ENCODE measurements around the gene SALL3.

SALL3 gene

DNA sequence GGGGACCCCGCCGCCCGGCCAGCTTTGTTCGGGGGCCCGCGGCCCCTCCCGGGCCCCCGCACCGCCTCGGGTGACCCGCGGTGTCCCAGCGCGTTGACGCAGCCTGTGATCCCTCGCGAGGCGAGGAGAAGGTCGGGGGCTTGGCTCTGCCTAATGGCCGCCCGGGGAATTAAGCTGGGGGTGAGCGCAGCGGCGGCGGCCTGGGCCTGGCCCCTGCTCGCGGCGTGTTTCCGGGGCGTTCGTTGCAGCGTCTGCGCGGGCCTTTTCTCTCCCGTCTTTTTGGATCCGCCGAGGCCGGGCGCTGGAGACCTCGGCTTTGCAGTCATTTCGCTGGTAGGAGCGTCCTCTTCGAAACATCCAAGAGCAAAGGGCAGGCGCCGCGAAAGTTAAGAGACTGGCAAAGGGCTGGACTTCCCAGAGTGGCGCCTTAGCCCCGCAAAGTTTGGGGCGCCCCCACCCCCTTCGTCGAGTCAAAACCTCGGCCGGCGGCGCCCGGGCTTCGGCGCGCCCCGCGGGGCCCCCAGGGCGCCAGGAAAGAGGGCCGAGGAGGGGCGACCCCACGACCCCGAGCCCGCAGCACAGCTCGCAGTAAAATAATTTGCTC is 1.3 kb downstream of the SALL3 start:
- peak in 1 of 2 experiments; percentile 7 for DNase-seq

DNA sequence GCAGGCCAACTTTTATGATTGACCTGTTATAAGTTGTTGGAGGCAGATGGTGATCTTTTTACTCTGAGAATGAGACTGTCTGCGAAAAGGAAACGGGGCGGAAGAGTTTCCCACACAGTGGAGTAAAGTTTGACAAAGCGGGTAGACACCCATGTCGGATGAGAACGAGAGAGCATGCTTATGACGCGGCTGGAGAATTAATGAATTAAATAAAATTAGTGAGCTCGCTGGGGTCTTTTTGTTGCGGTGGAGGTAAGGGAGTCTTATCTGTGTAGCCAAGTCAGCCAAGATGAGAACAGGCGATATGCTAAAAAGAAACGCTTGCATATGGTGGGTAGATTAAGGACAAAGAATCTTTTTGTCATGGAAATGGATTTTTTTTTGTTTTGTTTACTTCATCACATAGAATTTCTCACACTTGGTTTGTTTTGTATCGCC is 1.8 kb downstream of the SALL3 start:
- no peak for DNase-seq

DNA sequence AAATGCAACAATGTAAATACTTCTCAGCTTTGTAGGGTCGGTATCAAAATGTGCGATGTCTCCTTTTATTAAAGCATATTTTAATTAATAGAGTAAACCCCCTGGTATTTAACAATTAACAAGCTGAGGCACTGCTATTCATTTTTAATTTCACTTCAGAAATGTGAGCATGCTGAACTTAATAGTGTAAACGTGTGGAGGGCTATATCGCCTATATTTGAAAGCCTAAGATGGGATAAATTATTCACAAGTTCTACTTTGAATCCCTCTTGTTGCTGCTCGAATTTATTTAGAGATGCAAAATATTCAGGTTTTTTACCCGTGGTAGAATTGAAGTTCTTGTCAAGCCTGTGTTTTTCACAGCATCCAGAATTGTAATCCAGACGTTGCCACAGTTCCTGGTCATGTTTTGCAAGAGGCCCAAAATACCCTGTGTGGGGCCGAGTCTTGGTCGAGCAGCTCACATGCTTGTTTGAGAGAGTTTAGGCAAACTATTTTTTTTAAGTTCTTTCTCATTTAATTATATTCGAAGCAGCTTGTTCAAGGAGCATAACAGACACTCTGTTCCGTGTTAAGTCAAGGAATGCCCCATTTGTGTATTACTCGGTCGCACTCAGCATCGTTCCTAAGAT is 2.5 kb downstream of the SALL3 start:
- DNase-seq, result no peak

DNA sequence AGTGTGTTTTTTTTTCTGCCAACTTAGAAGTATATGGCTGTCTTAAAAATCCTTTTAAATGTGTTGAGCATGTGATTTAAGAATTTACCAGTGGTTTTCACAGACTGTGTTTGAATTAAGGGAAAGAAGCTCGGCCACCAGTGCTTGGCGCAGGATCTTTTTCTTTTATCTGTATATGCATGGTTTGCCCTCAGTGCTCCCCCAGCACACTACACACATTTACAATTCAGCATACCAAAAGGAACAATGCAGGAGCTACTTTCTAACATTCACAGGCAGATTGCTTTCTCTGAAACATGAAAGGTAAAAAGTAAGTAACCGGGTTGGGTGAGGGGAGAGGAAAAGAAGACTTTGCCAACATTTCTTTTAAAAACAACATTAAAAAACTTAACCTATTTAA is 3.9 kb downstream of the SALL3 start:
- no peak for DNase-seq

DNA sequence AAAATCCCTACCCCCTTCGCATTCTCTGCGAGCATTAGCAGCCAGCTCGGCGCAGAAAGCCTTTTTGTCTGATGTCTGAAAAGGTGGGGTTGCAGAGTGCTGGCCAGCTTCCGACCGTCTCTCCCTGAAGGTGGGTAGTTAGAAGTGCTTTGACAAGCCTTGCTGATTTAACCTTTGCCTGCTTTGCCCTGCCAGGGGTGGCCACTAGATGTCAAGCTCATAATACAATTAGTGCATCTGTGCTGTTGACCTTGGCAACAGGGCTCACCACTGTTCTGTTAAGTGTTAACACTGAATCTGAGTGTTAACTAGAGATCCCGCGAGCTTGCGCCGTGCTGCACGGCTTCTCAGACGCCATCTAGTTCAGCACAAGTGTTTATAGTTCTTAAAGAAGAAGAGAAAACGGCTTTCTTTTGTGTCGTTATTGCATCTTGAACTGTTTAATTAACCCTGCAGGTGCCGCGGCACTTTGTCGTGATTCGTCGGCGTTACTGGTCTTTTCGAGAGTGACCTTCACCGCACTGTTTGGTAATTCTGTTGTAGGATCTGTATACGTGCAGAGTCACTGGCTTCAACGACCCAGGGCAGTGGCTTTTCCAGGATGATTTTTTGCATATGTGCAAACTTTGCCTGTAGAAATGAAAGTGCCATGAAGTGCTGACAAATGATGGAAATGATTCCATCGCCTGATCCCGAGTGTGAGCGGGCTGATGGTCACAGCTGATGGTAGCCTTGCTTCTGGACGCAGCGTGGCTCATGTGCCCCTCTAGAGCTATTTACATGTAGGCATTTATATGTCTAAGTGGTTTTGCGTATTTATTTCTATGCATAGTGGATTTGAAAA is 5.5 kb downstream of the SALL3 start:
- DNase-seq, result peak in 1 of 2 experiments; percentile 11

DNA sequence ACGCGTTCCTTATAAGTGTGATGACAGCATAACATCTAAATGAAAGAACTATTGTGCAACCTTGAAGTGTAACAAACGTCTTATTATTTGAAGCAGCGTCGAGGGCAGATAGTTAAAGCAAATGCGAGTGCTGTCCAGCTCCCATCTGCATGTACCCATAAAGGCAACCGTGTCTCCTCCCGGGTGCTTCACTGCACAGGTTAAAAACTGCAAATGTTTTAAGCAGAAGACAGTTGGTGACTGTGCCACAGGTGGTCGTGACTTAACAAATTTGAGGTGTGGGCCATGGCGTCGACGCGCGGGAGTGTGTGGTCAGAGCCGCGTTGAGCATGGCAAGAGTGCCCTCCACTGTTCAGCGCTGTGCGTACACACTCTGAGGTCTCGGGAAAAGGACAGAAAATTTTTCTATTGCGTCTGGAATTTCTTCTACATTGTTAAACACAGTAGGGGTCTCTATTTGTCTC is 6.4 kb downstream of the SALL3 start:
- DNase-seq, result peak; percentile 56 to 70

DNA sequence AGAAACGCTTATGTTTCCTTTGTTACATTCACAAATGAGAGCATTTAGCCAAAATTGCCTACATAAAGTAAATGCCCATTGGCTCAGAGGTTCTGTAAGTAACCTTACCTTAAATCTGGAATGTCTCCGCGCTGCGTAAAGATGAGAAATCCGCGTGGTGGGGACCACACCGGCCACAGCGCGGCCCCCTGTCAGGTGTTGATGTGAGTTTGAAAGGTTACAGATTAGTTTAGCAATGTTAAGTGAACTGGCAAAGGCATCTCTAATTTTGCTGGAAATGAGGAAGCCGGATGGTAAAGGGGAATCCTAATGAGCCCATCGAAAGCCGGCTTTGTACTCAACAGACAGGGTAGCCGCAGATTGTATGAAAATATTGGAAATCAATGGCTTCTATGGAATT is 11.8 kb downstream of the SALL3 start:
- no peak for DNase-seq

DNA sequence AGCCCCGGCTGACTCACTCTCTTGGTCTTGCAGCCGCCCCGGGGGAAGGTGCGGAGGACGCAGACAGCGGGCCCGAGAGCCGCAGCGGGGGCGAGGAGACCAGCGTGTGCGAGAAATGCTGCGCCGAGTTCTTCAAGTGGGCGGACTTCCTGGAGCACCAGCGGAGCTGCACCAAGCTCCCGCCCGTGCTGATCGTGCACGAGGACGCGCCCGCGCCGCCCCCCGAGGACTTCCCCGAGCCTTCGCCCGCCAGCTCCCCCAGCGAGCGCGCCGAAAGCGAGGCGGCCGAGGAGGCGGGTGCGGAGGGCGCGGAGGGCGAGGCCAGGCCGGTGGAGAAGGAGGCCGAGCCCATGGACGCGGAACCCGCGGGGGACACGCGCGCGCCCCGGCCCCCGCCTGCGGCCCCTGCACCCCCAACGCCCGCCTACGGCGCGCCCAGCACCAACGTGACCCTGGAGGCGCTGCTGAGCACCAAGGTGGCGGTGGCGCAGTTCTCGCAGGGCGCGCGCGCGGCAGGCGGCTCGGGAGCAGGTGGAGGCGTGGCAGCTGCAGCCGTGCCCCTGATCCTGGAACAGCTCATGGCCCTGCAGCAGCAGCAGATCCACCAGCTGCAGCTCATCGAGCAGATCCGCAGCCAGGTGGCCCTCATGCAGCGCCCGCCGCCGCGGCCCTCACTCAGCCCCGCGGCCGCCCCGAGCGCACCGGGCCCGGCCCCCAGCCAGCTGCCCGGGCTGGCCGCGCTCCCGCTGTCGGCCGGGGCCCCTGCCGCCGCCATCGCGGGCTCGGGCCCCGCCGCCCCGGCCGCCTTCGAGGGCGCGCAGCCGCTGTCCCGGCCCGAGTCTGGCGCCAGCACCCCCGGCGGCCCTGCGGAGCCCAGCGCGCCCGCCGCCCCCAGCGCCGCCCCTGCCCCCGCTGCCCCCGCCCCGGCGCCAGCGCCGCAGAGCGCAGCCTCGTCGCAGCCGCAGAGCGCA is 12.7 kb downstream of the SALL3 start:
- no peak for DNase-seq

DNA sequence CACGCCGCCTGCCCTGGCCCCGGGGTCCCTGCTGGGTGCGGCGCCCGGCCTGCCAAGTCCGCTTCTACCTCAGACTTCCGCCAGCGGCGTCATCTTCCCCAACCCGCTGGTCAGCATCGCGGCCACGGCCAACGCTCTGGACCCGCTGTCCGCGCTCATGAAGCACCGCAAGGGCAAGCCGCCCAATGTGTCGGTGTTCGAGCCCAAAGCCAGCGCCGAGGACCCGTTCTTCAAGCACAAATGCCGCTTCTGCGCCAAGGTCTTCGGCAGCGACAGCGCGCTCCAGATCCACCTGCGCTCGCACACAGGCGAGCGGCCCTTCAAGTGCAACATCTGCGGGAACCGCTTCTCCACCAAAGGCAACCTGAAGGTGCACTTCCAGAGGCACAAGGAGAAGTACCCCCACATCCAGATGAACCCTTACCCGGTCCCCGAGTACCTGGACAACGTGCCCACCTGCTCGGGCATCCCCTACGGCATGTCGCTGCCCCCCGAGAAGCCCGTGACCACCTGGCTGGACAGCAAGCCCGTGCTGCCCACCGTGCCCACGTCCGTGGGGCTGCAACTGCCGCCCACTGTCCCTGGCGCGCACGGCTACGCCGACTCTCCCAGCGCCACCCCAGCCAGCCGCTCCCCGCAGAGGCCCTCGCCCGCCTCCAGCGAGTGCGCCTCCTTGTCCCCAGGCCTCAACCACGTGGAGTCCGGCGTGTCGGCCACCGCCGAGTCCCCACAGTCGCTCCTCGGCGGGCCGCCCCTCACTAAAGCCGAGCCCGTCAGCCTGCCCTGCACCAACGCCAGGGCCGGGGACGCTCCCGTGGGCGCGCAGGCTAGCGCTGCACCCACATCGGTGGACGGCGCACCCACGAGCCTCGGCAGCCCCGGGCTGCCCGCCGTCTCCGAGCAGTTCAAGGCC is 13.7 kb downstream of the SALL3 start:
- DNase-seq, result no peak

DNA sequence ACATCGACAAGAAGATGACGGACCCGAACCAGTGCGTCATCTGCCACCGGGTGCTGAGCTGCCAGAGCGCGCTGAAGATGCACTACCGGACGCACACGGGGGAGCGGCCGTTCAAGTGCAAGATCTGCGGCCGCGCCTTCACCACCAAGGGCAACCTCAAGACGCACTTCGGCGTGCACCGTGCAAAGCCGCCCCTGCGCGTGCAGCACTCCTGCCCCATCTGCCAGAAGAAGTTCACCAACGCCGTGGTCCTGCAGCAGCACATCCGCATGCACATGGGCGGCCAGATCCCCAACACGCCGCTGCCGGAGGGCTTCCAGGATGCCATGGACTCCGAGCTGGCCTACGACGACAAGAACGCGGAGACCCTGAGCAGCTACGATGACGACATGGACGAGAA is 14.4 kb downstream of the SALL3 start:
- no peak for DNase-seq

DNA sequence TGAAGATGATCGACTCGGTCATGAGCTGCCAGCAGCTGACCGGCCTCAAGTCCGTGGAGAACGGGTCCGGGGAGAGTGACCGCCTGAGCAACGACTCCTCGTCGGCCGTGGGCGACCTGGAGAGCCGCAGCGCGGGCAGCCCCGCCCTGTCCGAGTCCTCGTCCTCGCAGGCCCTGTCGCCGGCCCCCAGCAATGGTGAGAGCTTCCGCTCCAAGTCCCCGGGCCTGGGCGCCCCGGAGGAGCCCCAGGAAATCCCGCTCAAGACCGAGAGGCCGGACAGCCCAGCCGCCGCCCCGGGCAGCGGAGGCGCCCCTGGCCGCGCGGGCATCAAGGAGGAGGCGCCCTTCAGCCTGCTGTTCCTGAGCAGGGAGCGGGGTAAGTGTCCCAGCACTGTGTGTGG is 14.9 kb downstream of the SALL3 start:
- no peak for DNase-seq

DNA sequence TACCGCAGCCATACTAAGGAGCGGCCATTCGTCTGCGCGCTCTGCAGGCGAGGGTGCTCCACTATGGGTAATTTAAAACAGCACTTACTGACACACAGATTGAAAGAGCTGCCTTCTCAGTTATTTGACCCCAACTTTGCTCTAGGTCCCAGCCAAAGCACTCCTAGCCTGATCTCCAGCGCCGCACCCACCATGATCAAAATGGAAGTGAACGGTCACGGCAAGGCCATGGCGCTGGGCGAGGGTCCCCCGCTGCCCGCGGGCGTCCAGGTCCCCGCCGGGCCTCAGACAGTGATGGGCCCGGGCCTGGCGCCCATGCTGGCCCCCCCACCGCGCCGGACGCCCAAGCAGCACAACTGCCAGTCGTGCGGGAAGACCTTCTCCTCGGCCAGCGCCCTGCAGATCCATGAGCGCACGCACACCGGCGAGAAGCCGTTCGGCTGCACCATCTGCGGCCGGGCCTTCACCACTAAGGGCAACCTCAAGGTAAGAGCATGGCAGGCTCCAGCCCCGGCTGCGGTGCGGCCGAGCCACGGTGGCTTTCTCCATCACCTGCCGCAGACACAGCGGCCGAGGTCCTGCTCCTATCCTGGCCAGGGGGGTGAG is 15.5 kb downstream of the SALL3 start:
- DNase-seq, result no peak

DNA sequence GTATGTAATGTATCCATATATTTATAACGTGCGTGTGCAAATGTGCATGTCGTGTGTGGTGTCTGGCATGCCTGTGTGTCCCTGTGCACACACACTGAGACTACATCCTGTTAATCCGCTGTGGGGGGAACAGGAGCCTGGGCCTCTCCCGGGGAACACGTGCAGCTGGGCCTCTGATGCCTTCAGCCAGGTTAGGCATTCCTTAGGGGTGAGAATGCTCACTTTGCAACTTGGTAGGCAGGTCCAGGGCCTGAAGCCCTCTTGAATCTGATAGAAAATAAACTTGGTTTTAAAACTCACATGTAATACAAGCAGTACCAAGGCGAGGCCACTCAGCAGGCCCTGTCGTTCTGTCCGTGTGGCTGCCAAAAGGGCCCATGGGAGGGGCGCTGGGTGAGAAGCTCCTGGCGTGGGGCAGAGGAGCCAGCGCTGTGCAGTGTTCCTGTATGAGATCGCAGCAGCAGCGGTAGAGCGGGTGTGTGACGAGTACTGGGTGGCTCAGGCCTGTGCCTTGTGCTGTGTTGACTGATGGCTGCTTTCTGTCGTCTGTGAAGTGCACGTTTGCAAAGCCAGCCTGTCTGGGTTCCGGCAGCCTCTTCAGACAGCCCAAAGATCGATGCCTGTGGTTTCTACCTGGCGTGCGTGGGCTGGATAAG is 16.2 kb downstream of the SALL3 start:
- DNase-seq, result no peak

DNA sequence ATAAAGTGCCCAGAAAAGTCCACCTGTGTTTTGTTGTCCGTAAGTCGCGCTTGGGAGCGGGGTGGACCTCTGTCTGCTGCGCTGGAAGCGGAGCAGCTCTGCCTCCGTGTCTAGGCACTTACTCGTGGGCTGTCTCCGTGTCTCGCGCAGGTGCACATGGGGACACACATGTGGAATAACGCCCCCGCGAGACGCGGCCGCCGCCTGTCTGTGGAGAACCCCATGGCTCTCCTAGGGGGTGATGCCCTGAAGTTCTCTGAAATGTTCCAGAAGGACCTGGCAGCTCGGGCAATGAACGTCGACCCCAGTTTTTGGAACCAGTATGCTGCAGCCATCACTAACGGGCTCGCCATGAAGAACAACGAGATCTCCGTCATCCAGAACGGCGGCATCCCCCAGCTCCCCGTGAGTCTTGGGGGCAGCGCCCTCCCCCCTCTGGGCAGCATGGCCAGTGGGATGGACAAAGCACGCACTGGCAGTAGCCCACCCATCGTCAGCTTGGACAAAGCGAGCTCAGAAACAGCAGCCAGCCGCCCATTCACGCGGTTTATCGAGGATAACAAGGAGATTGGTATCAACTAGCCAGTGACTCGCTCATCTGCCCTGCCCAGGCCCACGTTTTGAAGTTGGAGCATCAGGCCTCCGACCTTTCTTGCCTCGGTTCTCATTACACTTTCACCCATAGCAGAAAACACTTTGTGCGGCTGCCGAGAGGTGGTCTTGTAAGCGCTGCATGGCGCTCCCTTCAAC is 17.3 kb downstream of the SALL3 start:
- no peak for DNase-seq

DNA sequence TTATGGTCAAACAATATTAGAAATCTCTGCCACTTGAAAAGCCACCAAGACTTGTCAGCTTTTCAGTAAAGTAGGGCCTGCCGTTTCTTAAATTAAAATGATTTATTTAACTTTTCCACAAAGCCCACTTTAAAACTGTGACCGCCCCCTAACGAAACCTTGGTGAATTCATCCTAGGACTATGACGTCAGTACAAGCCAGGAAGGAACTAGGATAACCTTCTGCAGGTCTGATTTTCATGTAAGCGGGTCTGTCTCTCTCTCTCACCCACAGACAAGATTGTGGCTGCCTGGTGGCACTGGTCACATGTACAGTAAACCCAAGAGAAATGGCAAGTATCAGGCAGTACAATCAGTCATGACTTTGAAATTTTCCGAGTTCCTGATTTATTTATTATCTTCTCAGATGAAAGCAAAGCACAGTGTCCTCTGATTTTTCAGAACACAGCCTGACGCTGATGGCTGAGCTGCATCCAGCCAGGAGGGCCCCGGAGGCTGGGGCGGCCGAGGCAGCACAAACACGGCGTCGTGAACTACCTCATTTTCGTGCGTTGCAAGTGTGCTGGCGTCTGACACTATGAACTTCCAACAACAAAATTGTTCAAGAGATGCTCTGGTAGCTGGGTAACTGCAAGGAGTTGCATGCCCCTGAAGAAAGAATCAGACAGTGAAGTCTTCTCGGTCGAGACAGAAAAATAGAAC is 18.9 kb downstream of the SALL3 start:
- DNase-seq, result no peak

DNA sequence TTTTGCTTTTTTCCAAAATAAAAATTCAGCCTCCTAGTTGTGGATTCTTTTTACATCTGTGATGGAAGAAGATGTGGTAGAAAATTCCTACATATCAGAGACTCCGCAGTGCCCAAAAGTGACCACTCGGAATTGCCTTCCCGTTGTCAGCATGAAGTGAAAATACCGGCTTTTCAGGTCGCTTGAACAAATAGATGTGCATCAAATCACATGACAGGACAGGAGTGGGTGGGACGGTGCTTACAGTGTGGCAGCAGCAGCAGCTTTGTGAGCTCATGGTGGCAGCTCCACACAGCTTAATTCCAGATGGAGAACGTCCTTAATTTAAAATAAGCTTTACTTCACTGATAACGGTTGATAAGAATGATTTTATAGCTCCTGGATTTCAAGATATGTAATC is 20.3 kb downstream of the SALL3 start:
- DNase-seq, result no peak

DNA sequence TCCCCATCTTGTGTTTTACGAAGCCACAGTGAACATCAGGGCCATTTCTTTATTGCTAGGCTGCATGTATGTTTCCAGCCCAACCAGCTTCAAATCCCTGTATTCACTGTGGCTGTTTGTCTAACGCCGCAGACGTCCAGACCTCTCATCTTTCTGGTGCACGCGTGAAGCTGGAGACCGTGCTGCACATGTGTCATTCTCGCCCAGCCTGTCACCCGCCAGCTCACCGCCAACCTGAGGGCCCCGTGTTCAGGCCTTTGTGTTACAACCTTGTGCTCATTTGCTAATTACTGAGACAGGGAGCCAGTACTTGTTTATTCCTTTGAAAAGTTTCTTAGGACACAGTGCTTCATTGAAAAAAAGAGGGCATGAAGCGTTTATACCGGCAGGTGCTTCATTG is 21.4 kb downstream of the SALL3 start:
- DNase-seq, result no peak

DNA sequence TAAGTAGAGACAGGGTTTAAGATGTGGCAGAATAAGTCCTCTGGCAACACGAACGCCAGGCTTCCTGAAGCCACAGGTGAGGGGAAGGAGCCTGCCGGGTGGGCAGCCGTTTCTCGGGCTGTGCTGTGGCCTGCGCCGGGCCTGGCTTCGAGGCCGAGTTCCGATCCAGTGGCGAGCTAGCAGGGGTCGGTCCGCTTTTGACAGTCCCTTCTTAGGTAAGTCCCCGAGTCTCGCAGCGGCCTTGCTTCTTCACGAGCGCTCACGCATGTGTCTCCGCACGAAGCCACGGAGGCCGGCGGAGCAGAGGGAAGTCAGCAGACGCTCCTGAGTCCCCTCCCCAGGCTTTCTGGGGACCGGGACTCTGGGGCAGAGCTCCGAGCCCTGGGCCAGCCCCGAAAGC is 26.0 kb downstream of the SALL3 start:
- DNase-seq, result no peak

DNA sequence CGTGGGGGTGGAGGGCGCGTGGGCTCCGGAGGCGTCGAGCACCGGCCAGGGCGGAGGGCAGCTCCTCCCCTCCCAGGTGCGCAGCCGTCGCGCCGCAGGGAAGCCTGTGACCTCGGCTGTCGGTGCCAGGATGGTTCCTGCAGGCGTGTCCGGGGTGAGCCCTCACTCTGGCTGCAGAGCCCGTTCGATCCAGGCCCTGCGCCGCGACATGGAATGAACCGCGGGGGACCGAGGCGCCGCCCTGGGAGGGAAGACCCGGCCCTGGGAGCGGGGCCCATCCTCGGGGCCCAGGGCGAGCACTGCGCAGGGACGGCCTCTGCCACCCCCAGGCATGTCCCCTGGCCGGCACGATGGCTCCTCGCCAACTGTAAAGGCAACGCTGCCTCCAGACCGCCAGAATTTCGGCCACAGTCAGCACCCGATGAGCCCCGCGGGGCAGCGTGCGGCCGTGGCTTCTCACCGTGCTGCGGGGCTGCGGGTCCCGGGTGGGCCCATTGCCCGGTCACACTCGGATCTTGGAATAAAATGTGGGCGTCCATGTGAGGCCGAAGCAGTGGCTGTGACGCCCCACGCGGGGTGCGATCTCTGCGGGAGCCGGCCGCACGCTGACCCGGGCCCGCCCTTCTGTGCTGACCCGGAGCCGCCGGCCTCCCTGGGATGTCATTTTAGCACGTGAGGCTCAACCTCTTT is 26.6 kb downstream of the SALL3 start:
- DNase-seq, result no peak
